GM18498 (cell line): Measurements from ENCODE around the gene RNF150.

Experiments
- ATAC-seq: cut with Tn5 transposase; IDR thresholded peaks from one replicate; pipeline ENCODE4 v1.9.1; 2021; ENCODE audit warnings: mild to moderate bottlenecking, moderate library complexity; ENCODE audit not compliant: unreplicated experiment

RNF150 gene

DNA sequence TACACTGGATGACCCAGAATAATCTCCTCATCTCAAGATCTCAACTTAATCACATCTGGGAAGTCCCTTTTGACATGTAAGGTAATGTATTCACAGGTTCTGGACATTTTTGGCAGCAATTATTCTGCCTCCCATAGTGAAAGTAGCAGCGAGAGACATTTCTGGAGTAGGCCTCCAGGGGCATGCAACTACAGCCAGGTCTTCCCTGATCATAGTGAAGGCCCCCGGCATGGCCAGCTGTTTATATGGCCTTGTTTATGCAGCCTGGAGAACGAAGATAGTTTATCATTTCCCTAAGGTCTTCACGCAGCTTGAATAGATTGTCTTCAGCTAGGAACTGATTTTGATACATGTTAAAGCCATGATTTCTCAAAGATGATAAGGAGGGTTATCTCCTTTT is 139.9 kb downstream of the RNF150 start:
- no peak for ATAC-seq

- no peak for ATAC-seq
Measured at GRCh38 chr4:140989944-140990343, 143.3 kb downstream of the RNF150 start.

DNA sequence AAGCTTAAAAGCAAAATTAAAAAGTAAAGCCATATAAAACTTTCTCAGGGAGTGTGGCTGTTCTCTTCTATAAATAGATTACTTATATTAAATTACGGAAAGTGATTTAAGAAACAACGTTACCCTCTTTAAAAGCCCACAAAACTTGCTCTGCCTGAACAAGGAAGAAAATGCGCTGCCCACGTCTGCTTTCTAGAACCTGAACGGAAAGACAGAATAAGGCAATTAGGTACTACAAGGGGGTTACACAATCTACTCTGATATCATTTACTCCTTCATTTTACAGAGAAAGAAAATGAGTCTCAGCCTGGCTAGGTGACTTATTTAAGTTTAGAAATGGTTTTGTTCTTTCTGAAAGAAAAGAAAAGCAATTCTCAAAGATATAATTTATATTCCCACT is 147.2 kb downstream of the RNF150 start:
- ATAC-seq = no peak

DNA sequence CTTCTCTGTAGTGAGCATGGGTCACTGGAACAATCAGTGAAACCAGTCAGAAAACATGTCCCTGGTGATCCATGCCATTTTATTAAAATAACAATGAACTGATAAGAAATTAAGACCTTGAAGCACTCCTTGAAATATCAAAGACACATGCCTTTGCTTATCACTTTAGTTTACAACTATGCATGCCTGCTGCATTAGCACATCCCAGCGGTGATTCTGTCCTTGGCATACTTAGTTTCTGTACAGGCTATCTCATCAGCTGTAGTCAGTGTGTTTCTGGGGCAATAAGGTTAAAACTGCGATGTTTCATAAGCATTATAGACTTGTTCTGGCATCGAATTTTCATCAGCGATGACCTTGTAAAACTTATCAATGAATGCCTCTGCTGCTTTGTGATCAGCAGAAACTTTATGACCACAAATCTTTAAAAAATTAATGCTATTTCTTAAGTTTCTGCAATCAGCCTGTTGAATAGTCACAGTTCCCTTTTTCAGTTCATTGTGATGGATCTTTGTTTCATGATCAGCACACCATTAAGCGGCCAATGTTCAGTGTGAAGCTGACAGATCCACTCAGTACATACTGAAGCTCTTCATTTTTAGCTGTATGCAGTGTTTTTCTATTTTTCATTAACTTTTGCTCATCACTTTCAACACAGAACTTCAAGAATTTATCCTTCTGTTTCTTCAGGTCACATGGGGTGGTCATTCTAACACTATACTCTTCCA is 150.5 kb downstream of the RNF150 start:
- no peak for ATAC-seq

DNA sequence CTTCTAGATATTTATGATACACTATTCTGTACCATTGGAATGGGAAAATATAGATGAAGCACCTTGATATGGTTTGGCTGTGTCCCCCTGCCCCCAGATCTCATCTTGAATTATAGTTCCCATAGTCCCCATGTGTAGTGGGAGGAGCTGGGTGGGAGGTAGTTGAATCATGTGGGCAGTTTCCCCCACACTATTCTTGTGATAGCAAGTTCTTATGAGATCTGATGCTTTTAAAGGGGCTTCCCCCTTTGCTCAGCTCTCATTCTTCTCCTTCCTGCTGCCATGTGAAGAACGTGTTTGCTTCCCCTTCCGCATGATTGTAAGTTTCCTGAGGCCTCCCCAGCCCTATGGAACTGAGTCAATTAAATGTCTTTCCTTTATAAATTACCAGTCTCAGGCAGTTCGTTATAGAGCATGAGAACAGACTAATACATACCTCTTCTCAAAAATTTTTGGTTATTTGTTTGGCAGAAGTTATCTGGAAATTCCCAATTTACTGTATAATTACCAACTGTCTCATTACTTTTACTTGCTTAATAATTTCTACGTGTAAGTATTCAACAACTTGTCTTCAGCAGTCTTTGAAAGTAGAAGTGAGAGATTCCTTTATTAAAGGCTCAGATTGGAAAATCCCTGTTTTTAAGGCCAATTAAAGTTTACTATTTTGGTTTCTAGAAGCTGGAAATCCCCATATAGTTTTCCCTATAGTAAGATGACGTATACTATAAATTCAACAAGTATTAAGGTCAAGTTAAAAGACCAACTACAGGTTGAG is 152.7 kb downstream of the RNF150 start:
- ATAC-seq = no peak

- ATAC-seq = no peak
Measured at GRCh38 chr4:140976768-140977167, 156.5 kb downstream of the RNF150 start.

- ATAC-seq = no peak
Measured at GRCh38 chr4:140971077-140971792, 162.0 kb downstream of the RNF150 start.

DNA sequence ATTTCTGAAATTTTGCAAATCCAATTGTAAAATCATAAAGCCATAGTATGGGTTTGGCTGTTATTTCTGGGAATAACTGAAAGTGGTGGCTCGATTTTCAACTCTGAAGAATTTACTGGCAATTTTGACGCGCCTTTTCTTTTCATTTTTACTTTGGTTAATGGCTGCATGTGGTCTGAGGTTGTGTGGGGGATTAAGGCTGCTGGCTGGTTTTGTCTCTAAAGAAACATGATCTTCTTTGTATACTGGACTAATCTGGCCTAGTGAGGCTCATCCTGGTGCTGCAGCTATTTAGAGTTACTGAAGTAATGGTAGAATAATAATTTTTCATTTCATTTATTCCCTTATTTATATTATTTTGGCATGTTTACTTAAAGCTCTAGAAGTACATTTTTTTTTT is 164.0 kb downstream of the RNF150 start:
- ATAC-seq = no peak

GRCh38 chr4:140968371-140968770 is 164.9 kb downstream of the RNF150 start:
- no peak for ATAC-seq

GRCh38 chr4:140963883-140964282 is 169.4 kb downstream of the RNF150 start:
- ATAC-seq = no peak

GRCh38 chr4:140955641-140956040 is 177.6 kb downstream of the RNF150 start:
- ATAC-seq = no peak

GRCh38 chr4:140952717-140953116 is 180.6 kb downstream of the RNF150 start:
- ATAC-seq = no peak

GRCh38 chr4:140947506-140947905 is 185.8 kb downstream of the RNF150 start:
- ATAC-seq = no peak

DNA sequence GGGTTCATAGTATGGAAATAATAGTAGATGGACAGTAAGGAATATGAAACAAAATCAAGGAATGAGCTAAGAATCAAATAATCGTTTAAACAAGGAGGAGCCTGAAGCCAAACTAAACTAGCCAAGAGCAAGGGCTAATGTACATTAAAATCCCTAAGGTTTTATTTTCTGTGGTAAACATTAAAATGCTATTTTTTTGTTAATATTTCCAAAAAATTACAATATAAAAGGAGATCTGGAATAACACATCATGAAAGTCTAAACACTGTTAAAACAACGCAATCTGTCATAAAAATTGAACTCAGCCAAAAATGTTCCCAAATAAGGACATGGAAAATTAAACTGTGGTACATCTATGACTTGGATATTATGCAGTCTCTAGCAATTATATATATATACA is 188.2 kb downstream of the RNF150 start:
- no peak for ATAC-seq

DNA sequence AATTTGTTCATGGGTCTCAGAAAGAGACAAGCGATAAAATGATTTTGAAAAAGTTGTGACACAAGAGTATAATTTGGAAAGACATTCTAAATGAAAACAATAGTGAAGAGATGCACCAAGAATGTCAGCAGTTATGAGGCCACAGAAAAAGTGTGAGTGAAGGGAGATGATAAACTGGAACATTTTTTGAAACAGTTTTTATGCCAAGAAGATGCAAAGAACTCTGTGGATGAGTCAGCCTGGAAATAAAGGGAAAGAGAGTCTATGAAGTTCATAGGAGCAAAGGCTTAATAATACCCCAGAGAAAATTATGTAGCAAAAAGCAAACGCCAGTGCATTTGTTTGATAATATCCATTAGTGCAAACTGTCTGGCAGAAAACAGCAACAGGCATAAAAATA is 188.7 kb downstream of the RNF150 start:
- ATAC-seq = no peak

- ATAC-seq = no peak
Measured at GRCh38 chr4:140944199-140944515, 189.1 kb downstream of the RNF150 start.

DNA sequence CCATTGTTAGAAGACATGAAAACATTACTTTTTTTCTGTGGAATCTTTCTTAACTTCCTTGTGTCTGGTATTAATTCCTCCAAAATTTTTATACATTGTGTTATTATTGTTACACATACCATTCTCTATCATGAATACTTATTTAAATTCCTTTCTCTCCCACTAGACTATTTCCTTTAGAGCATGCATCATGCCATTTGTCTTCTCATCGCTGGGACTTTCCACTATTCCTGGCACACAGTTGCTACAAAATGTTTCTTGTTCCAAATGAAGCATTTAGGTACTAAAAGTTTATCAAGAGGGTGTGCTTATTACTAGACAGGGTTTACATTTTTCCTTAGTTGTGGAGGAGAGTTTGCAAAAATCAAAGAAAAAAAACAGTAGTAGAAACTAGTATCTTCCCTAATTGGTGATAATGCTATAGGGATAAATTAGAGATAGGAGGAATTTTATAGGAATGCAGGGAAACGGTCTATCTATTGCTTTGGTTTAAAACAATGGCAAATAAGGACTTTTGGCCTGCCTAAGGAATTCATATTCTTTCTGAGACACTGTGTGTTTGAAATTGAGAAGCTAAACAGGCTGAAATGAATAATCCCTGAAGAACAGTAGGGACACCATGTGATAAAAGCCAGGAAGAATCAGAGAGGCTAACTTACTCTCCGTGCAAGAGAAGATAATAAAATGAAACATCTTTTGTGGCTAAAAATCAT is 189.6 kb downstream of the RNF150 start:
- ATAC-seq = no peak

DNA sequence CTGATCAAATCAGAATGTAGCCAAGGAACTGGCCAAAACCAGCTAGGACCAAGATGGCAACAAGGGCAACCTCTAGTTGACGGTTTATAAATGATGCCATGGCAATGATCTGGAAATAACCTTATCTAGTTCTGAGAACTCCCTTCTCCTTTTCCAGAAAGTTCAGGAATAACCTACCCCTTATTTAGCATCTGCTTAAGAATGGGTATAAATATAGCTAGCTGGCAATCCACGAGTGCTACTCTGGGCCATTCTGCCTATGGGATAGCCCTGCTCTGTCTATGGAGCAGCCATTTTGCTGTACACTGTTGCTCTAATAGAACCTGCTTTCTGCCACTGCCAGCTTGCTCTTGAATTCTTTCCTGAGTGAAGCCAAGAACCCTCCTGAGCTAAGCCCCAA is 192.7 kb downstream of the RNF150 start:
- no peak for ATAC-seq

GRCh38 chr4:140937866-140938265 is 195.4 kb downstream of the RNF150 start:
- no peak for ATAC-seq

- no peak for ATAC-seq
Measured at GRCh38 chr4:140935254-140935653, 198.0 kb downstream of the RNF150 start.

DNA sequence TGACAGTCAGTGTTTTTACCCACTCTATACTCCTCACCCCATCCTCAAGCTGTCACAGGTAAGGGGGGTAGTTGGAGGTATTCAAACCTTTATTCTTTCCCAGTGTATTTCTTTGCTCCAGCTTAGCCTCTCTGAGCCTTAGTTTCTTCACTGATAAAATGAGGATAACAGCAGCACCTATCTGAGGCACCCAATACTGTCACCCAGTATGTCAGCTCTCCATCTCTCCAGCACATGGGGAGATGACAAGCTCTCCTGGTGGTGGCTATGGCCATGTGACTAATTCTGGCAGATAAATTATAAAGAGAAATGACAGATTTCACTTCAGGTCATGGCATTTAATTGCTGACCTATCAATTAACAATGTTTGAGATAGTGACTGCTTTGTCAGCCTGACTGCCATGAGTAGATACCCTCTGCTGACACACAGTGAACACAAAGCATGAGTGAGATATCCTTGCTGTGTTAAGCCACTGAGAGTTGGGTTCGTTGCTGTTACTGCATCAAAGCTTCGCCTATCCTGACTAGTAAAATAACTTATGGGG is 200.7 kb downstream of the RNF150 start:
- ATAC-seq = no peak
